NCI-H446 (cell line): ENCODE data around the gene EPG5.
"Not testable (repeated sequence)": the region's sequence is repeated elsewhere in the genome, so short reads cannot be mapped to it uniquely, and the experiment has no call there.

Source experiments
- DNase-seq, 2 experiments: peaks; one replicate each; lab custom pipeline; 2025; lab: John Stamatoyannopoulos, UW

EPG5 gene

GRCh38 chr18:45870419-45870818 is 96.7 kb downstream of the EPG5 start:
- no peak for DNase-seq

GRCh38 chr18:45865466-45865865 is 101.7 kb downstream of the EPG5 start:
- DNase-seq, result no peak

- no peak for DNase-seq
Measured at GRCh38 chr18:45864081-45864480, 103.0 kb downstream of the EPG5 start.

- DNase-seq, result no peak
Measured at GRCh38 chr18:45863469-45863868, 103.7 kb downstream of the EPG5 start.

- no peak for DNase-seq
Measured at GRCh38 chr18:45861926-45862325, 105.2 kb downstream of the EPG5 start.

- no peak for DNase-seq
Measured at GRCh38 chr18:45860971-45861370, 106.2 kb downstream of the EPG5 start.

GRCh38 chr18:45860492-45860891 is 106.6 kb downstream of the EPG5 start:
- no peak for DNase-seq

- no peak for DNase-seq
Measured at GRCh38 chr18:45859334-45859733, 107.8 kb downstream of the EPG5 start.

- DNase-seq, result no peak
Measured at GRCh38 chr18:45856531-45856930, 110.6 kb downstream of the EPG5 start.

- DNase-seq, result no peak
Measured at GRCh38 chr18:45854036-45854586, 113.0 kb downstream of the EPG5 start.

- no peak for DNase-seq
Measured at GRCh38 chr18:45852631-45853030, 114.5 kb downstream of the EPG5 start.

GRCh38 chr18:45851161-45851925 is 115.8 kb downstream of the EPG5 start:
- no peak for DNase-seq

GRCh38 chr18:45850021-45850420 is 117.1 kb downstream of the EPG5 start:
- no peak for DNase-seq

- DNase-seq, result no peak
Measured at GRCh38 chr18:45849529-45849928, 117.6 kb downstream of the EPG5 start.

GRCh38 chr18:45848643-45849042 is 118.5 kb downstream of the EPG5 start:
- DNase-seq, result not testable (repeated sequence)

GRCh38 chr18:45847119-45847518 is 120.0 kb downstream of the EPG5 start:
- DNase-seq, result no peak

- no peak for DNase-seq
Measured at GRCh38 chr18:45845410-45845809, 121.7 kb downstream of the EPG5 start.

- peak in 1 of 2 experiments; percentile 6 for DNase-seq
Measured at GRCh38 chr18:45844938-45845337, 122.2 kb downstream of the EPG5 start.

- DNase-seq, result no peak
Measured at GRCh38 chr18:45843019-45843418, 124.1 kb downstream of the EPG5 start.

- no peak for DNase-seq
Measured at GRCh38 chr18:45841765-45842442, 125.2 kb downstream of the EPG5 start.

- no peak for DNase-seq
Measured at GRCh38 chr18:45841060-45841764, 125.9 kb downstream of the EPG5 start.
